SK-N-MC (cell line): Measurements from ENCODE around the gene LRRC4B.

ENCODE experiments used
- EZH2 ChIP-seq: fragments of 200-600 bp; sonication (generic); IDR thresholded peaks from one replicate; pipeline ENCODE4 v1.6.1; 2017; ENCODE audit warnings: antibody characterized with exemption
- FOXP2 ChIP-seq: optimal IDR thresholded peaks from 2 replicates; pipeline ENCODE3; 2011; ENCODE audit warnings: mild to moderate bottlenecking, moderate library complexity; ENCODE audit not compliant: insufficient read depth; ENCODE audit errors: extremely low read length, control extremely low read depth
- POLR2AphosphoS5 ChIP-seq: IDR thresholded peaks from 2 replicates; pipeline ENCODE4 v1.6.1; 2012; ENCODE audit warnings: mild to moderate bottlenecking, low read depth, low read length, borderline replicate concordance

DNA sequence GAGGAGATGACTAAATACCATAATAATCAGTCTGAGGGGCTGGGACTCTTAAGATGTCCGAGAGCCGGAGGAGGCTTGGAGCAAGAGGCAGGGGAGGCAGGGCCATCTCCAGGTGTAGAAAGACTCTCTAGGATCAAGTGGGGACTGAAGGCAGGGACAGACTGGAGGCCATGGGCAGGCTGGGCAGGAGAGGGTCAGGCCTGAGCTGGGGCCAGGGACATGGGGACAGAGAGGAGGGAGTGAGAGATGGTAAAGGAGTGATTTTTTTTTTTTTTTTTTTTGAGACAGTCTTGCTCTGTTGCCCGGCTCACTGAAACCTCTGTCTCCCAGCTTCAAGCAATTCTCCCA is 59.4 kb downstream of the LRRC4B start:
- TF ChIP-seq EZH2, result no peak
- no peak for TF ChIP-seq FOXP2
- TF ChIP-seq POLR2AphosphoS5, result no peak
